ENCODE results near the gene MLXIP. TPM values are rescaled to one million over a fixed set of nuclear protein-coding genes. Genes with fewer than 3 reads are reported as not detected.
A peak's percentile ranks its signal among the peaks of the same experiment; 100 is the strongest.

Gene MLXIP
- total RNA-seq, 1 donor from 2014 or later = 34.2 TPM

DNA sequence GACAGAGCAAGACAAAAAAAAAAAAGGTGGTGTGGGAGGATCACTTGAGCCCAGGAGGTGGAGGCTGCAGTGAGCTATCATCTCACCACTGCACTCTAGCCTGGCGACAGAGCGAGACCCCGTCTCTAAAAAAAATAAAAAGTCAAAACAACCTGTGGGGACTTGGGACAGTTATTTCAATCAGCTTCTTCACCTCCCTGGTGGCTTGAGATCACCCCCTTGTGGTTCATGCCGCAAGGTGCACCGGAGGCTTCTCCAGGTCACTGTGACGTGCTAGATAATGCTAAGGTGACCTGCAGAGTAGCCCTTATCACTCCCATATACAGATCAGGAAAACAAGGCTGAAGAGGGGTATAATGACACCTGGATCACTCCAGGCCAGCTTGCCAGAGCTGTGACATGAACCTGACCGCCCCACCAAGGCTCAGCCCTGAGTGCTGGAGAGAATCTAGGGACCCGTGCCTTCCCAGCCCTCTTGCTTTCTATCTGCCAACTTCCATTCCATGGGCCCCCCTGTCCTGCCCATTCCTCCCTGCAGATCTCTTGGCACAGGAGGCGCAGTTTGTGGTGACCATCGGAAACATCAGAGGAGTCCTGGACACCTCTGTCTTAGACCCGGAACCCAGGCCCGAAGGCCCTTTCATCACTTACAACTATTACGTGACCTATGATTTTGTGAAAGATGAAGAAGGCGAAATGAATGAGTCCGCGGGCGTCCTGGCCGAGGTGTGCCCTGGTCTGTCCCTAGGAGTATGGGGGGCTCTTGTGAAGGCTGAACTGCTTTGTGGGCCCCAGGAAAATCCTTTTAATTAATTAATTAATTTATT, 112.5 kb downstream of the MLXIP start:
- TF ChIP-seq, protein P1, sequence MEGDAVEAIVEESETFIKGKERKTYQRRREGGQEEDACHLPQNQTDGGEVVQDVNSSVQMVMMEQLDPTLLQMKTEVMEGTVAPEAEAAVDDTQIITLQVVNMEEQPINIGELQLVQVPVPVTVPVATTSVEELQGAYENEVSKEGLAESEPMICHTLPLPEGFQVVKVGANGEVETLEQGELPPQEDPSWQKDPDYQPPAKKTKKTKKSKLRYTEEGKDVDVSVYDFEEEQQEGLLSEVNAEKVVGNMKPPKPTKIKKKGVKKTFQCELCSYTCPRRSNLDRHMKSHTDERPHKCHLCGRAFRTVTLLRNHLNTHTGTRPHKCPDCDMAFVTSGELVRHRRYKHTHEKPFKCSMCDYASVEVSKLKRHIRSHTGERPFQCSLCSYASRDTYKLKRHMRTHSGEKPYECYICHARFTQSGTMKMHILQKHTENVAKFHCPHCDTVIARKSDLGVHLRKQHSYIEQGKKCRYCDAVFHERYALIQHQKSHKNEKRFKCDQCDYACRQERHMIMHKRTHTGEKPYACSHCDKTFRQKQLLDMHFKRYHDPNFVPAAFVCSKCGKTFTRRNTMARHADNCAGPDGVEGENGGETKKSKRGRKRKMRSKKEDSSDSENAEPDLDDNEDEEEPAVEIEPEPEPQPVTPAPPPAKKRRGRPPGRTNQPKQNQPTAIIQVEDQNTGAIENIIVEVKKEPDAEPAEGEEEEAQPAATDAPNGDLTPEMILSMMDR (IDR thresholded peaks at IDR 0.05; ENCODE audit: insufficient read depth, low read length, poor library complexity, severe bottlenecking) = peak; percentile 89
- H3K27me3 ChIP-seq (ENCODE audit: control insufficient read depth, insufficient read depth, low read length) = no peaks in the 10 kb centered on the region
- DNase-seq (ENCODE audit: low read depth) = no peak
- H3K4me3 ChIP-seq (ENCODE audit: low read depth, low read length) = no peak overlapping the region
- no peaks in the 10 kb centered on the region for H3K36me3 ChIP-seq (ENCODE audit: control insufficient read depth, insufficient read depth, low read length)

DNA sequence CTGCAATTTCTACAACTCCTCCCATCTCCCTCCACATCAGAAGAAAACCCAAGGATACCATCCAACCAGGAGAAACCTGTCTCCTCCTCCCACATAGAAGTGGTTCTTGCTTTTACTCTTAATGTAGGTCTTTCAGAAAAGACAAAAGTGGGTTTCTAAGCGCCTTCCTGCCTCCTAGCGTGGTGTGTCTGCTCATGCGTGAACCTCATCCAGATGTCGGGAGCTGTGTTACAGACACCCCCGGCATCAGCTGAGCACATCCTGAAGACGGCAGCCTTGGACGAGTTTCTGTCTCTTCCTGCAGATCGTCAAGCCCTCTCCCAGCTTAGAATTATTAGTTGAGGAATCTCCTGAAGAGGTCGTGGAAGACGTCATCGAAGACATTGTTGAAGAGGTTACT, 113.9 kb downstream of the MLXIP start:
- Histone ChIP-seq H3K4me3 (ENCODE audit: low read depth, low read length) (no peak overlapping the region), H3K27me3 (ENCODE audit: control insufficient read depth, insufficient read depth, low read length) (no peaks in the 10 kb centered on the region), H3K36me3 (ENCODE audit: control insufficient read depth, insufficient read depth, low read length) (no peaks in the 10 kb centered on the region)
- TF ChIP-seq, protein P1 (IDR thresholded peaks at IDR 0.05; ENCODE audit: insufficient read depth, low read length, poor library complexity, severe bottlenecking) = no peak
- DNase-seq (ENCODE audit: low read depth) = no peak

DNA sequence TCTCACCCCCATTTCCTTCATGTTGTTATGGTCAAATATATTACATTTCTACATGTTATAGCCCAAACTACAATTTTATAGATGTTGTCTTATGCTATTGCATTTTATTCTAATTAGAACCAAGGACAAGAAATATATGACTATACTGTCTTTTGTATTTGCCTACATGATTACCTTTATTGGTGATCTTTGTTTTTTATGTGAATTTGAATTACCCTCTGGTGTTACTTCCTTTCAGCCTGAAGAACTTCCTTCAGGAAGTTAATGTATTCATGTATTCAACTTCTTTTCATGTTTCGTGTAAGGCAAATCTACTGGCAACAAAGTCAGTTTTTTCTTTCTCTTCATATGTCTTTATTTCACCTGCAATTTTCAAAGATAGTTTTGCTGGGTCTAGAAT, 116.2 kb downstream of the MLXIP start:
- H3K4me3 ChIP-seq (ENCODE audit: low read depth, low read length) = no peak overlapping the region
- H3K27me3 ChIP-seq (ENCODE audit: control insufficient read depth, insufficient read depth, low read length) = no peaks in the 10 kb centered on the region
- no peak for DNase-seq (ENCODE audit: low read depth)
- TF ChIP-seq, protein P1 (IDR thresholded peaks at IDR 0.05; ENCODE audit: insufficient read depth, low read length, poor library complexity, severe bottlenecking) = no peak
- no peaks in the 10 kb centered on the region for H3K36me3 ChIP-seq (ENCODE audit: control insufficient read depth, insufficient read depth, low read length)

DNA sequence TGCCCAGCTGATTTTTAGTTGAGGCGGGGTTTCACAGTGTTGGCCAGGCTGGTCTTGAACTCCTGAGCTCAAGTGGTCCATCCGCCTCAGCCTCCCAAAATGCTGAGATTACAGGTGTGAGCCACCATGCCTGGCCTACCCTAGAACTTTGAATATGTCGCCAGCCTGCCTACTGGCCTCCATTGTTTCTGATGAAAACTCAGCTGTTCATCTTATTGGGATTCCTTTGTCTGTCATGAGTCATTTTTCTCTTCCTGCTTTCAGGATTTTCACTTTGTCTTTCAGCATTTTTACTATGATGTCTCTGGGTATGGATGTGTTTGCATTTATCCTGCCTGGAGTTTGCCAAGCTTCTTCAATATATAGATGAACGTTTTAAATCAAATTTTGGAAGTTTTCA, 116.8 kb downstream of the MLXIP start:
- TF ChIP-seq, protein P1 (IDR thresholded peaks at IDR 0.05; ENCODE audit: insufficient read depth, low read length, poor library complexity, severe bottlenecking) = no peak
- no peaks in the 10 kb centered on the region for H3K36me3 ChIP-seq (ENCODE audit: control insufficient read depth, insufficient read depth, low read length)
- no peak overlapping the region for H3K4me3 ChIP-seq (ENCODE audit: low read depth, low read length)
- H3K27me3 ChIP-seq (ENCODE audit: control insufficient read depth, insufficient read depth, low read length) = no peaks in the 10 kb centered on the region
- DNase-seq (ENCODE audit: low read depth) = no peak

Other genes with a start within 250 kb of the MLXIP start
- gene HPD, start 219.9 kb upstream of the MLXIP start, total RNA-seq = 0.33 TPM in 1 of 2 replicates, not detected in the other
- gene PSMD9, start 190.0 kb upstream of the MLXIP start, total RNA-seq = 132 and 151 TPM in 2 replicates
- 3.3 and 3.7 TPM in 2 replicates for gene CFAP251, start 160.2 kb upstream of the MLXIP start, total RNA-seq
- 20.5 and 23.8 TPM in 2 replicates for gene BCL7A, start 56.9 kb upstream of the MLXIP start, total RNA-seq
- not detected in 2 replicates for gene IL31, start 95.5 kb downstream of the MLXIP start, total RNA-seq
- gene LRRC43, start 104.4 kb downstream of the MLXIP start, total RNA-seq = 0.75 and 2.5 TPM in 2 replicates
- 0.14 and 0.75 TPM in 2 replicates for gene B3GNT4, start 125.0 kb downstream of the MLXIP start, total RNA-seq
- gene DIABLO, start 147.3 kb downstream of the MLXIP start, total RNA-seq = 85.7 and 100 TPM in 2 replicates
- 21.7 and 26.3 TPM in 2 replicates for gene VPS33A, start 187.7 kb downstream of the MLXIP start, total RNA-seq

Data from kidney epithelial cell (primary cell).